Measurements from ENCODE around the gene GDPD1.

DNA sequence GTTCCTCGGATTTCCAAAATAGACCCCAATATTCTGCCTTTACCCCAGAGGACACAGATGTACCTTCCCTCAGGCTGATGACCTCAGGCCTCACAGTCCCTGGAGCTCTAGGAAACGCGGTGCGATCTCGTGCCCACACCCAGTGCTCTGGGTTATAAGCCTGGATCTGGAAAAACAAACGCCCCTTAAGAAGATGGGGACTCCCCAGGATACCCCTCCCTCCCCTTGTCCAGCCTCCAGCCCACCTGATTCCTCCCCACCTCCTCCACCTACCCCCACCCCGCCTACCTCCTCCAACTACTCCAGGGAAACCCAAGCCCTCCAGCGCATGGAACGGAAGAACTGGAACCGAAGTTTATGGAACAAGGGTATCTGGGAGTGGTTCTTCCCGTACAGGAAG is 45.6 kb upstream of the GDPD1 start:
- TF ChIP-seq CTCF (IDR thresholded peaks at IDR 0.05): no peak
- TF ChIP-seq POLR2A (IDR thresholded peaks at IDR 0.05; ENCODE audit: low read depth): no peak
- no peak for TF ChIP-seq EP300 (IDR thresholded peaks at IDR 0.05)
